GM19468 (cell line): ENCODE results near the gene DIAPH1.

Source experiments
- ATAC-seq: cut with Tn5 transposase; IDR thresholded peaks from one replicate; pipeline ENCODE4 v1.9.1; 2021; ENCODE audit warnings: mild to moderate bottlenecking, moderate library complexity, moderate number of reproducible peaks; ENCODE audit not compliant: unreplicated experiment; ENCODE audit errors: extremely low read depth

Gene DIAPH1

GRCh38 chr5:141489841-141490240 lies 129.0 kb downstream of the DIAPH1 start:
- ATAC-seq = no peak

- no peak for ATAC-seq
These were observed 129.9 kb downstream of the DIAPH1 start, which contains the start of gene PCDHGC5 for GRCh38 chr5:141488591-141489561. TSS of gene PCDHGC5 (plus strand) at chr5:141489081. CDS start at chr5:141489241, 160 bp downstream.

GRCh38 chr5:141487131-141487530 lies 131.7 kb downstream of the DIAPH1 start:
- ATAC-seq = no peak

- ATAC-seq = no peak
These were observed 132.7 kb downstream of the DIAPH1 start for GRCh38 chr5:141486091-141486490.

GRCh38 chr5:141485321-141486055 lies 133.3 kb downstream of the DIAPH1 start:
- ATAC-seq = no peak

GRCh38 chr5:141484641-141485311 lies 134.0 kb downstream of the DIAPH1 start, which contains the start of gene PCDHGC4:
TSS of gene PCDHGC4 (plus strand) at chr5:141485030. CDS start at chr5:141485174, 144 bp downstream.
- no peak for ATAC-seq

- no peak for ATAC-seq
These were observed 134.5 kb downstream of the DIAPH1 start for GRCh38 chr5:141484310-141484640.

GRCh38 chr5:141483902-141484301 lies 134.9 kb downstream of the DIAPH1 start:
- no peak for ATAC-seq

GRCh38 chr5:141479776-141480175 lies 139.0 kb downstream of the DIAPH1 start:
- ATAC-seq = no peak

- no peak for ATAC-seq
These were observed 140.4 kb downstream of the DIAPH1 start for GRCh38 chr5:141478321-141478945.

- no peak for ATAC-seq
These were observed 141.0 kb downstream of the DIAPH1 start for GRCh38 chr5:141477815-141478214.

GRCh38 chr5:141477044-141477575 lies 141.7 kb downstream of the DIAPH1 start:
- ATAC-seq = no peak

GRCh38 chr5:141476132-141476911 lies 142.5 kb downstream of the DIAPH1 start:
- no peak for ATAC-seq

- ATAC-seq = peak; percentile 97
These were observed 143.1 kb downstream of the DIAPH1 start, which contains the start of gene PCDHGC3 for GRCh38 chr5:141475625-141476131. TSS of gene PCDHGC3 (plus strand) at chr5:141475966. CDS start at chr5:141476117, 151 bp downstream.

GRCh38 chr5:141465351-141465750 lies 153.4 kb downstream of the DIAPH1 start:
- no peak for ATAC-seq
